ENCODE data around the gene CFAP100. TPM values are rescaled to one million over a fixed set of nuclear protein-coding genes. Genes with fewer than 3 reads are reported as not detected.

The CFAP100 gene
- polyA plus RNA-seq, 3 donors: not detected

GRCh38 chr3:126365351-126366277 lies 29.1 kb upstream of the CFAP100 start:
- Mint-ChIP-seq H3K27me3 (ENCODE audit: low read depth in 3 of 3) (peaks cover 13 to 25% (median 20%) of the 10 kb centered on the region in 3 donors), H3K4me3 (no peak overlapping the region), H3K36me3 (no peaks in the 10 kb centered on the region), H3K4me1 (peaks cover 2% of the 10 kb centered on the region), H3K27ac (no peak overlapping the region), H3K9me3 (no peaks in the 10 kb centered on the region)
- intact Hi-C loops (cut with micrococcal nuclease): no loop called here
- no peaks in the 10 kb centered on the region for H3K9me3 ChIP-seq (replicated peaks in 1 of 2; ENCODE audit: control insufficient read depth in 1 of 2, insufficient read depth in 1 of 2, low read length in 2 of 2)
- H3K4me1 ChIP-seq (ENCODE audit: control insufficient read depth in 1 of 2, insufficient read depth in 2 of 2, low read length in 2 of 2): no peaks in the 10 kb centered on the region
- peaks cover 0 to 19% of the 10 kb centered on the region in 2 donors for H3K27me3 ChIP-seq (ENCODE audit: control insufficient read depth in 2 of 2, insufficient read depth in 2 of 2, low read length in 2 of 2)
- H3K79me2 ChIP-seq (ENCODE audit: insufficient read depth, low read length): no peaks in the 10 kb centered on the region
- 92% methylated on average over 7 of the region's 11 CpGs for WGBS (ENCODE audit: insufficient coverage)
- H3K36me3 ChIP-seq (replicated peaks in 1 of 2; ENCODE audit: control insufficient read depth in 1 of 2, insufficient read depth in 2 of 2, low read length in 2 of 2): no peaks in the 10 kb centered on the region
- no peak for TF ChIP-seq CTCF (IDR thresholded peaks at IDR 0.05)
- H3K9ac ChIP-seq (ENCODE audit: insufficient read depth, low read length, poor library complexity, severe bottlenecking): no peak overlapping the region
- H4K20me1 ChIP-seq (ENCODE audit: insufficient read depth, low read length): no peaks in the 10 kb centered on the region
- no peak overlapping the region for H3K4me3 ChIP-seq (replicated peaks in 1 of 3; ENCODE audit: low read depth in 2 of 3, low read length in 3 of 3)
- no peak overlapping the region for H2AFZ ChIP-seq (ENCODE audit: insufficient read depth, low read depth, low read length, poor library complexity, severe bottlenecking)
- no peak for DNase-seq
- H3K27ac ChIP-seq (ENCODE audit: low read depth in 1 of 2, low read length in 2 of 2): no peak overlapping the region
- no peak overlapping the region for H3K4me2 ChIP-seq (replicated peaks; ENCODE audit: extremely low read depth, low read length, poor library complexity, severe bottlenecking)

- no peaks in the 10 kb centered on the region for H3K36me3 Mint-ChIP-seq
- no peak for TF ChIP-seq CTCF (IDR thresholded peaks at IDR 0.05)
- Histone ChIP-seq H3K4me1 (ENCODE audit: control insufficient read depth in 1 of 2, insufficient read depth in 2 of 2, low read length in 2 of 2) (no peaks in the 10 kb centered on the region), H3K79me2 (ENCODE audit: insufficient read depth, low read length) (no peaks in the 10 kb centered on the region), H3K9me3 (replicated peaks in 1 of 2; ENCODE audit: control insufficient read depth in 1 of 2, insufficient read depth in 1 of 2, low read length in 2 of 2) (no peaks in the 10 kb centered on the region), H4K20me1 (ENCODE audit: insufficient read depth, low read length) (no peaks in the 10 kb centered on the region), H2AFZ (ENCODE audit: insufficient read depth, low read depth, low read length, poor library complexity, severe bottlenecking) (no peak overlapping the region), H3K9ac (ENCODE audit: insufficient read depth, low read length, poor library complexity, severe bottlenecking) (no peak overlapping the region), H3K4me3 (replicated peaks in 1 of 3; ENCODE audit: low read depth in 2 of 3, low read length in 3 of 3) (no peak overlapping the region), H3K36me3 (replicated peaks in 1 of 2; ENCODE audit: control insufficient read depth in 1 of 2, insufficient read depth in 2 of 2, low read length in 2 of 2) (no peaks in the 10 kb centered on the region), H3K27me3 (ENCODE audit: control insufficient read depth in 2 of 2, insufficient read depth in 2 of 2, low read length in 2 of 2) (peaks cover 0 to 5% of the 10 kb centered on the region in 2 donors), H3K4me2 (replicated peaks; ENCODE audit: extremely low read depth, low read length, poor library complexity, severe bottlenecking) (no peak overlapping the region), H3K27ac (ENCODE audit: low read depth in 1 of 2, low read length in 2 of 2) (no peak overlapping the region)
- H3K27me3 Mint-ChIP-seq (ENCODE audit: low read depth in 3 of 3): peaks cover 7 to 13% (median 10%) of the 10 kb centered on the region in 3 donors
- WGBS (ENCODE audit: insufficient coverage): 100% methylated on average over 3 of the region's 6 CpGs
- H3K4me1 Mint-ChIP-seq: peaks cover 2% of the 10 kb centered on the region
- no peak overlapping the region for H3K4me3 Mint-ChIP-seq
- no peak overlapping the region for H3K27ac Mint-ChIP-seq
- DNase-seq: no peak
- no peaks in the 10 kb centered on the region for H3K9me3 Mint-ChIP-seq
- intact Hi-C loops (cut with micrococcal nuclease): no loop called here
These were observed 27.3 kb upstream of the CFAP100 start for GRCh38 chr3:126367316-126367805.

Data from CD14-positive monocyte (primary cell).